NCI-H526 treated with DMSO at 0.1 percent for 48 hours (cell line): ENCODE results near the gene CANT1.
A peak's percentile ranks its signal among the peaks of the same experiment; 100 is the strongest.
"Not testable (repeated sequence)": the region's sequence is repeated elsewhere in the genome, so short reads cannot be mapped to it uniquely, and the experiment has no call there.

Experiments used
- DNase-seq: peaks from one replicate; lab custom pipeline; 2025; lab: John Stamatoyannopoulos, UW

Gene CANT1

GRCh38 chr17:79027274-79027924, 17.8 kb upstream of the CANT1 start:
- DNase-seq = no peak

DNA sequence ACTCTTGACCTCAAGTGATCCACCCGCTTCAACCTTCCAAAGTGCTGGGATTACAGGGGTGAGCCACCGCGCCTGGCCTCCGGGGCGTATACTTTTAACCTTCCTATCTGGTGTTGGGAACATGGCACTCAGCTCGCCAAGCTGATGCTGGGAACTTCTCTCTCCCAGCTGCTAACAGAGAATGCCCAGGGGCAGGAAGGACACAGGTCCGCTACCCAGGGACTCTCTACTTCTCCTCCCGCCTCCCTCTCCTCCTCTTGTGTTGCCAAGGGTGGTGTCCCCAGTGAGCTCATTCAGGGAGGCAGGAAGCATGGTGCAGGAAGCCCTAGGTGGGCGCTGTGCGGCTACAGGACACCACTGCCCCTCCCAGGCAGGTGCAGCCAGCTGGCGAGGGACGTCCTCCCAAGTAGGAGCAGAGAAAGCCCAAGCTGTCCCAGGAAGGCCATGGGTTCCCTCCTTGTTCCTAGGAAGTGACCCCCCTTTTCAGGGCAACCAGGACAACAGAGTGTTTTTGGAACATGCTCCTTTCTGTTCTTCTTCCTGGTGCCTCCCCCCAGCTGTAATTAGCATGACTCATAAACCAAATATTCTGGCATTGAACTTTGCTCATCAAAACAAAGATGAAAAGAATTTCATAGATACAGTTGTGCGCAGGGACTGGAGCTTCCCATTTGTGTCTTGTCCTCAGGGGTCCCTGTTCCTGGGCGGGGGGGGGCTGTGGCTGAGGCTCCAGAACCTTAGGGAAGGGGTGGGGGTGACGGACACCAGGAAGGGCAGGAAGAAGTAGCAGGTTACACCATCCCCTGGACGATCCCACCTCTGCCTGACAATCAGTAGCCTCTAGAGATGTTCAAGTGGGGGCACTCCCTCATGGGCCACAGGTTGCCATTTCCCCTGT, 17.1 kb upstream of the CANT1 start:
- DNase-seq = no peak

DNA sequence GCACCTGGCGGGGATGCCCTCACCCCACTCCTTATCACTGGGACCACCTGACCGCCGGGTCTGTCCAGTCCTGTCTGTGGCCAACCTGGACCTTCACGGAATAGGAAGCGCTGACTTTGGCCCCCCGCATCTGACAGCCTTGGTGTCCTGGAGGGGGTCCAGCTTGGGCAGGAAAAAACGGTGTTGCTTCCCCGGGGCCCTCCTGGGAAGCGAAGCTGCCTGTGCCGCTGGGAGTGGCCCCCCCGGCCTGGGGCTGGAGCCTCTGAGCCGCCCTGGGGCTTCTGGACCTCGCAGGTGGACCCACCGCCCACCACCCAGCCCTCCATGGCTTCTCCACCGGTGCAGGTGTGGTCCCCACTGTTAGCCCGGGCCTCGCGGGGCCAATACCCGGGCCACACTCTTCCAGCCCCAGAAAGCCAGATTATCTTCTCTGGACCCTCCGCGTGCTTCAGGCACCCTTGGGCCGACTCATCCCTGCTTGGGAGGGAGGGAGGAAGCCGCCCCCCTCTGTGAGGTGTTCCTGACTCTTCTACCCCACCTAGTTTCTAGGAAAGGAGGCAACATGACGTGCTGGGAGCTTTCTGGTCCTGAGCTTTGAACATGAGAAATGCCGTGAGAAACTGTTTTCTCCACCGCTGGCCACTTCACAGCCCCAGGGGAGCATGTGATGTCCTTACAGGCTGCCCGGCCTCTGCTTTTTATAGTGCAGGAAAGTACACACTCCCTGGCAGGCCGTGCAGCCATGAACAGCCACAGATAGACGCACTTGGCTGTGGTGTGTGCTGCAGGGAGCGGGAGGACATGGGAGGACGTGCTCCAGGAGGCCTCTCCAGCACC, 15.6 kb upstream of the CANT1 start:
- DNase-seq = no peak

DNA sequence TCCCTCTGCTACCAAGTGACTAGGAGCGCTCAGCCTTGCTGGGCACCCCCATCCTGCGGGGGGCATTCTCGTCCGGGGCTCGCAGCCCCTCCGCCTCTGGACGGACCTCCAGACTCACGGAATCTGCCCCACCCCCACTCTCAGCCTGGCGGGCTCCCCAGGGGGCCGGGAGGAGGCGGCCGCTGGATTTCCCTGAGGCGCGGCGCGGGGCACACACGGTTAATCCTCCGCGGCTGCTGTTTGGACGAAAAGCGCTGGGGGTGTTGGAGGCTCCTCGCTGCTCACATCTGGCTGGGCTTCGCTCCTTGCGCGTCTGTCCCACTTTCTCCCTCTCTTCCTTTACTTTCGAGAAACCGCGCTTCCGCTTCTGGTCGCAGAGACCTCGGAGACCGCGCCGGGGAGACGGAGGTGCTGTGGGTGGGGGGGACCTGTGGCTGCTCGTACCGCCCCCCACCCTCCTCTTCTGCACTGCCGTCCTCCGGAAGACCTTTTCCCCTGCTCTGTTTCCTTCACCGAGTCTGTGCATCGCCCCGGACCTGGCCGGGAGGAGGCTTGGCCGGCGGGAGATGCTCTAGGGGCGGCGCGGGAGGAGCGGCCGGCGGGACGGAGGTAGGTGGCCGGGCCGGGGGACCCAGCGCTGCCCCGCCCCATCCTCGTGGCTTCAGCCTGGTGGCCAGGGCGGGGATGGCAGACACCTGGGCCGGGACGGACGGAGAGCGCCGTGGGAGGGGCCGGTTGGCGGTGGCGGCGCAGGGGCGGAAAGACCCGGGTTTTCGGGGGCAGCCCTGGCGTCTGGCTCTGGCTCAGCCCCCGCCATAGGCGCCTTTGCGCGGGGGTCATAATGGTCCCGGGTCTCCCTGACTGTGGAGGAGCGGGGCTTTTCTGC, 14.6 kb upstream of the CANT1 start, which contains the start of gene C1QTNF1:
TSS of gene C1QTNF1 (plus strand) at position 284 of the 886 bp plus-strand sequence. CDS start 19,800 bp downstream, outside the sequence.
- no peak for DNase-seq

- no peak for DNase-seq
Measured at GRCh38 chr17:79023180-79023705, 13.7 kb upstream of the CANT1 start.

DNA sequence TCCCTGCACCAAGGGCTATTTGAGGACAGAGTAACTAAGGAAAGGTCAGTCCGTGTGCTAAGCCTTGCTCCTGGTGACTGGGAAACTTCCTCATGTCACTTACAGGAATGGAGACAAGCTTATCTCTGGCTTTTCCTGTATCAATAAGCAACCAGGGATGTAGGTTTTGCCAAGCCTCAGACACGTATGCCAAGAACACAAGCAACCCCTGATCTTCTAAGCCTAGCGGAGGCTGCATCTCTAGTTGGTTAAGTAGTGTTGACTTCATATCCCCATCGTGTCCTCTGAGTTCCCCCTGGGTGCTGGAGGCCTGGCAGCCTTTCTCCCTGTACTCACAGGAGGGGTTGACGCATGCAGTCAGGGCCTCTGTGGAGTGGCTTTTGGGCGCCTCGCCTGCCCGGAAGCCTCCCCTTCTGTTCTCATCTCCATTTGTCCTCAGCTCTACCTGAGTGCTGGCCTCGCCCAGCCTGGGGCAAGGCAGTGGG, 13.0 kb upstream of the CANT1 start:
- no peak for DNase-seq

GRCh38 chr17:79021929-79022328, 12.4 kb upstream of the CANT1 start:
- not testable (repeated sequence) for DNase-seq

DNA sequence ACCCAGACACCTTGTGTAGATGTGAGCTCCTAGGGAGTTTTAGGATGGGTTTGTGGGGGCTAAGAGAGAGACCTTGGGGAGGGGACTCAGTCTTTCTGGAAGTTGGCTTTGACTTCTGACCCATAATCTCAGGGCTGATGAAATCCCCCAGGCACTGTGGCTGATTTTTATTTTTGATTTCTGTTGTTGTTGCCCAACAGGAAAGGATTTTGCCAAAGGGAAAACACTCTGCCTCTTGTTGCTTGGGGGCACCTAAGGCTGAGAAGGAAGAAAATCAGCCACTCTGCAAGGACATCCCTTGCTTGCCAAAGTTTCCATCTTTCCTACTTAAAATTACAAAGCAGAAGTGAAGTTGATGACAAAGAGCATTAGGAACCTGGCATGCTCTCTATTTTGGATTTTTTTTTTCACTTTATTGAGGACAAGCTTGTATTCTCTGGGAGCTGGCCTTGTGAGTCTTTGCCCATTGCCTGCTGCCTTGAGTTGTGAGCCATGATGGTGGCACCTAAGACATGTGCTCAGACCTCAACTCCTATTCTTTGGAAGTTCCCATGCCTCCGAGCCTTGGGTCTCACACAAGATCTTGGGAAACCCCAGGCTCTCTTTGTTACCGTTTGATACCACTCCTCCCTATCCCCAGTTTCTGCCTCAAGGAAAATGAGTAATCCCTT, 11.2 kb upstream of the CANT1 start:
- DNase-seq = no peak

DNA sequence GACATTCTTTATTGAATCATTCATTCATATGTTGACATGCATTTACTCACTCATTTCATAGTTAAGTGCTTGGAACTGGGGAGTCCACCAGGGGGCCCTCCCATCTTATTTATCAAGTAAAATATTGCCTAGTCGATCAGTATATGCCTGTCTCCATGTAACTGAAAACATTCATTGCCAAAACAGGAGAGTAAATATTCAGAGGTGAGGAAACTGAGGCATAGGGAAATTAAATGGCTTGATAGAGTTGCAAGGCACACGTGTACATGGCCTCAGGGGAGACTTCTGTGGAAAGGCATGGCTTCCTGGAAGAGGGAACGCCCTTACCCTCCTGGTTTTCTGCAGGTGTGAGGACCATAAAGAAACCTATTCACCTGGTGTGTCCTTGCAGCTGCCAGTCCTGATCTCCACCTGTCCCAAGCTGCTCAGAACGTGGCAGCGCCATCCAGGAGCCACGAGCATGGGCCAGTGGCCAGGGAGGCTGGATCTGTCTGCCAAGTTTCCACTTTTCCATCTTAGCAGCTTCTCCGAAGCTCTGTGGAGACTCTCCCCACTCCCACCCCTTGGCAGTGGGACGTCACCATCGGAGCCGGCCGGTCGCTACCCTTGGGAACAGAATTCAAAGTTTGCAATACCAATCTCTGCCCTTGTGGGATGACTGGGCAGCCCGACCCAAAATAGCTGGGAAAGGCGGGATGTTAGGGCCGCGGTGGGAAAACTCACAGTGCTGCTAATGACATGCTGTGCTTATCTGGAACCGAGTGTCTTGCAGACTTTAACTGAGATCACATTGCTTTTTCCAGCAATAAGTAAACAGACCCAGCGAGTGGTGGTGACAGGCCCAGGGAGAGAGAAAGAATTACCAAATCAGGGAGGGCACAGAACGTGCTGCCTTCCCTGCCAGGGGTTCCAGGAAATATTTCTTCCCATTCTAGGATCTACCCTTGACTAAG, 10.3 kb upstream of the CANT1 start:
- peak; percentile 3 for DNase-seq

DNA sequence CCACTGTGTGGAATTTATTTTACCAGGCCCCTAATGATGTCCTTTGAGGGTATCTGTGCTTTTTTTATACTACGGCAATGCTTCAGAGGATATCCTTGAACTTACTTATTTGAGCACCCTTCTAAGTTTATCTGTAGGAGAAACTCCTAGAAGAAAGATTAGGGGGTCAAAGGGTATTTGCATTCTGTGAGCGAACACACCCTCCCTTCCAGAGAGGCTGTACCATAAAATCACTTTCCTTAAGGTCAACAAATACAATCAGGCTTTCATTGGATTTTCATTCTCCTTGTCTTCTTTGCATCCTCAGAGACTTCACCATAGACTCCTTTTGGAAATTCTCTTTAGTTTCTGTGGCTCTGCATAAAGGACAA, 9.7 kb upstream of the CANT1 start:
- DNase-seq = no peak

DNA sequence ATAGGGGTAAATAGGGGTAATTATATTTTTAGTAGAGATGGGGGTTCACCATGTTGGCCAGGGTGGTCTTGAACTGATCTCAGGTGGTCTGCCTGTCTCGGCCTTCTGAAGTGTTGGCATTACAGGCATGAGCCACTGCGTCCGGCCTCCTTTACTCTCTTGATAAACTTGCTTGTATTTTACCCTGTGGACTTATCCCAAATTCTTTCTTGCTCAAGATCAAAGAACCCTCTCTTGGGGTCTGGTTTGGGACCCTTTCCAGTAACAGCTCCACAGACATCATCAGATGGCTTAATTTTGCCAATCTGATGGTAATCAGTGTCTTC, 8.8 kb upstream of the CANT1 start:
- no peak for DNase-seq

DNA sequence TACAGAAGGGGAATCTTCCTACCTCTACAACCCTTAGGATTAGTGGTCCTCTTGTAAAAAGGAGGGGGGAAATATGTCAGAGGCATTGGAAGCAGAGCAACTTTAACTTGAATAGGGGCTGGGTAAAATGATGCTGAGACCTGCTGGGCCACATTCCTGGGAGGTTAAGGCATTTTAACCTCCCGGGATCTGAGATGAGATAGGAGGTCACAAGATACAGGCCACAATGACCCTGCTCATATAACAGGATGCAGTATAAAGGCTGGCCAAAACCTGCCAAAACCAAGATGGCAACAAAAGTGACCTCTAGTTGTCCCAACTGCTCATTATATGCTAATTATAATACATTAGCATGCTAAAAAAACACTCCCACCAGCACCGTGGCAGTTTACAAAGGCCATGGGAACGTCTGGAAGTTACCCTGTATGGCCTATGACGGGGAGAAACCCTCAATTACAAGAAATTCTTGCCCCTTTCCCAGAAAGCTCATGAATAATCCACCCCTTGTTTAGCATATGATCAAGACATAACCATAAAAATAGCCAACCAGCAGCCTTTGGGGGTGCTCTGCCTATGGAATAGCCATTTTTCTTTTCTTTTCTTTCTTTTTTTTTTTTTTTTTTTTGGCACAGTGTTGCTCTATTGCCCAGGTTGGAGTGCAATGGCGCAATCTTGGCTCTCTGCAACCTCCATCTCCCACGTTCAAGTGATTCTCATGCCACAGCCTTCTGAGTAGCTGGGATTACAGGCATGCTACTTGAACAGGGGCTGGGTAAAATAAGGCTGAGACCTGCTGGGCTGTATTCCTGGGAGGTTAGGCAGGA, 8.2 kb upstream of the CANT1 start:
- DNase-seq = no peak

- no peak for DNase-seq
Measured at GRCh38 chr17:79014158-79014758, 4.7 kb upstream of the CANT1 start.

- no peak for DNase-seq
Measured at GRCh38 chr17:79012563-79013134, 3.1 kb upstream of the CANT1 start.

GRCh38 chr17:79011451-79012147, 2.0 kb upstream of the CANT1 start:
- no peak for DNase-seq

- no peak for DNase-seq
Measured at GRCh38 chr17:79010304-79010646, 711 bp upstream of the CANT1 start.

DNA sequence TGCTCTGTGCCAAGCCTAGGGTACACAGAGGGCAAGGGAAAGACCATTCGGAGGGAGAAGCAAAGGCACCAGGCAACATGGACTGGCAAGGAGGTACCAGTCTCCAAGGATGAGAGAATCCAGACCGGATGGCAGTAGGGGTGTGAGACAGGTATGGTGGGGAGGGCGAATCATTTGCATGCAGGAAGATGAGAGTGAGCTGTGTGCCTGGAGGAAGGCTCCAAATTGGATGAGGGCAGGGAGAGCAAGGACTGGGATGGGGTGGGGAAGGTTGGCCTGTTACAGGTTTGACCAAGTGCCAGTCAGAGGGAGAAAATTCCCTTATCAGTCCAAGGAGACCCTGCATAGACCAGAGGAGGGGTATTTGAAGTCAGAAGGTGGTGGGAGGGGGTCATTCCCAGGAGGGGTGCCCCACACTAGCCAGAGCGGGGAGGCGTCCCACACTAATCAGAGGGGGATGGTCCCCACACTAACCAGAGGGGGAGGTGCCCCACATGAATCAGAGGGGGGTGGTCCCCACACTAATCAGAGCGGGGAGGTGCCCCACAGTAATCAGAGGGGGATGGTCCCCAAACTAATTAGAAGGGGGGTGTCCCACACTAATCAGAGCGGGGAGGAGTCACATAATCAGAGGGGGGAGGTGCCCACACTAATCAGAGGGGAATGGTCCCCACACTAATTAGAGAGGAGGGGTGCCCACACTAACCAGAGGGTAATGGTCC, 737 bp downstream of the CANT1 start:
- DNase-seq = no peak
